SU-DHL-6 (cell line): ENCODE results near the gene GABBR2.

ENCODE experiments used
- CTCF ChIP-seq: fragments of 200-600 bp; sonication (generic); IDR thresholded peaks from one replicate; pipeline ENCODE4 v1.5.1; 2017; ENCODE audit warnings: antibody characterized with exemption, mild to moderate bottlenecking, low read length, moderate library complexity; ENCODE audit not compliant: insufficient read depth, poor library complexity, severe bottlenecking
- EZH2phosphoT487 ChIP-seq: fragments of 200-600 bp; sonication (generic), shearing (Covaris generic); conservative IDR thresholded peaks from 2 replicates; pipeline ENCODE4 v1.6.1; 2018; ENCODE audit warnings: mild to moderate bottlenecking, antibody characterized with exemption, low read length, moderate library complexity, mixed read lengths

- TF ChIP-seq CTCF = no peak
- TF ChIP-seq EZH2phosphoT487 = no peak
These were observed 119.6 kb downstream of the GABBR2 start for GRCh38 chr9:98589102-98589501.
